Measurements from ENCODE around the gene NTSR2.

- TF ChIP-seq, protein P1, sequence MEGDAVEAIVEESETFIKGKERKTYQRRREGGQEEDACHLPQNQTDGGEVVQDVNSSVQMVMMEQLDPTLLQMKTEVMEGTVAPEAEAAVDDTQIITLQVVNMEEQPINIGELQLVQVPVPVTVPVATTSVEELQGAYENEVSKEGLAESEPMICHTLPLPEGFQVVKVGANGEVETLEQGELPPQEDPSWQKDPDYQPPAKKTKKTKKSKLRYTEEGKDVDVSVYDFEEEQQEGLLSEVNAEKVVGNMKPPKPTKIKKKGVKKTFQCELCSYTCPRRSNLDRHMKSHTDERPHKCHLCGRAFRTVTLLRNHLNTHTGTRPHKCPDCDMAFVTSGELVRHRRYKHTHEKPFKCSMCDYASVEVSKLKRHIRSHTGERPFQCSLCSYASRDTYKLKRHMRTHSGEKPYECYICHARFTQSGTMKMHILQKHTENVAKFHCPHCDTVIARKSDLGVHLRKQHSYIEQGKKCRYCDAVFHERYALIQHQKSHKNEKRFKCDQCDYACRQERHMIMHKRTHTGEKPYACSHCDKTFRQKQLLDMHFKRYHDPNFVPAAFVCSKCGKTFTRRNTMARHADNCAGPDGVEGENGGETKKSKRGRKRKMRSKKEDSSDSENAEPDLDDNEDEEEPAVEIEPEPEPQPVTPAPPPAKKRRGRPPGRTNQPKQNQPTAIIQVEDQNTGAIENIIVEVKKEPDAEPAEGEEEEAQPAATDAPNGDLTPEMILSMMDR (IDR thresholded peaks at IDR 0.05), result peak; percentile 11
- TF ChIP-seq EZH2phosphoT487 (IDR thresholded peaks at IDR 0.05), result no peak
- TF ChIP-seq EZH2 (IDR thresholded peaks at IDR 0.05), result peak; percentile 31
Observed at GRCh38 chr2:11669454-11670291, at the start of gene NTSR2.

All from neural progenitor cell (in vitro differentiated cells).